HL-60 (cell line): ENCODE results near the gene GXYLT2.

Experiments
- DNase-seq, 2 experiments: peaks; one replicate each; pipeline ENCODE4 v3.0.0-alpha.2; 2010 to 2020; ENCODE audit warnings: low read depth in 1 of 2, low spot score in 1 of 2
- H3K27ac ChIP-seq: fragments of 250-450 bp; sonication (Bioruptor Pico); replicated peaks from 2 replicates; pipeline ENCODE4 v1.5.1; 2020; ENCODE audit warnings: mild to moderate bottlenecking, moderate library complexity
- H3K27me3 ChIP-seq: fragments of 250-450 bp; sonication (Bioruptor Pico); 2 replicates; pipeline ENCODE4 v1.5.1; 2021; ENCODE audit warnings: mild to moderate bottlenecking, moderate library complexity; ENCODE audit not compliant: insufficient read depth, poor library complexity, severe bottlenecking
- H3K4me3 ChIP-seq: replicated peaks from 2 replicates; pipeline ENCODE4 v1.5.1; 2011; ENCODE audit warnings: mild to moderate bottlenecking, control low read depth, low read length; ENCODE audit not compliant: insufficient read depth
- CTCF ChIP-seq: IDR thresholded peaks from one replicate; pipeline ENCODE4 v1.5.1; 2011; ENCODE audit warnings: low read length, control low read depth, inconsistent platforms; ENCODE audit not compliant: insufficient read depth
- GABPA ChIP-seq: IDR thresholded peaks from 2 replicates; pipeline ENCODE4 v1.6.1; 2012; ENCODE audit warnings: low read depth
- POLR2AphosphoS5 ChIP-seq: IDR thresholded peaks from 2 replicates; pipeline ENCODE4 v1.6.1; 2012; ENCODE audit warnings: low read depth
- REST ChIP-seq: IDR thresholded peaks from 2 replicates; pipeline ENCODE4 v1.6.1; 2012; ENCODE audit warnings: low read depth; ENCODE audit not compliant: insufficient replicate concordance
- SPI1 ChIP-seq: IDR thresholded peaks from 2 replicates; pipeline ENCODE4 v1.6.1; 2012; ENCODE audit warnings: low read depth, mild to moderate bottlenecking, borderline replicate concordance

The GXYLT2 gene

DNA sequence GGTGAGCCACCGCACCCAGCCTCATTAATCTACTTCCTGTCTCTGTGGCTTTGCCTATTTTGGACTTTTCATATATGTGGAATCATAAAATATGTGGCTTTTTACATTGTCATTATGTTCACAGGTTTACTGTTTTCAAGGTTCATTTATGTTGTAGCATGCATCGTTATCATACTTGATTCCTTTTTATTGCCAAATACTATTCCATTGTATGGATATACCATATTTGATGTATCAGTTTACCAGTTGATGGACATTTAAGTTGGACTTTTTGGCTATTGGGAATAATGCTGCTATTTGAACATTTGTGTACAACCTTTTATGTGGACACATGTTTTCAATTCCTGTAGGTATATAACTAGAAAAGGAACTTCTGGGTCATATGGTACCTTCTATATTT, 14.0 kb downstream of the GXYLT2 start:
- no peaks in the 10 kb centered on the region for H3K27me3 ChIP-seq
- TF ChIP-seq REST (no peak), SPI1 (no peak), POLR2AphosphoS5 (no peak), GABPA (no peak), CTCF (no peak)
- no peak overlapping the region for H3K4me3 ChIP-seq
- no peak overlapping the region for H3K27ac ChIP-seq
- DNase-seq, result no peak

- Histone ChIP-seq H3K27ac (no peak overlapping the region), H3K4me3 (no peak overlapping the region), H3K27me3 (no peaks in the 10 kb centered on the region)
- DNase-seq, result no peak
- no peak for TF ChIP-seq GABPA
- no peak for TF ChIP-seq REST
- TF ChIP-seq POLR2AphosphoS5, result no peak
- TF ChIP-seq SPI1, result no peak
- TF ChIP-seq CTCF, result no peak
These were observed 15.2 kb downstream of the GXYLT2 start for GRCh38 chr3:72903004-72903403.

DNA sequence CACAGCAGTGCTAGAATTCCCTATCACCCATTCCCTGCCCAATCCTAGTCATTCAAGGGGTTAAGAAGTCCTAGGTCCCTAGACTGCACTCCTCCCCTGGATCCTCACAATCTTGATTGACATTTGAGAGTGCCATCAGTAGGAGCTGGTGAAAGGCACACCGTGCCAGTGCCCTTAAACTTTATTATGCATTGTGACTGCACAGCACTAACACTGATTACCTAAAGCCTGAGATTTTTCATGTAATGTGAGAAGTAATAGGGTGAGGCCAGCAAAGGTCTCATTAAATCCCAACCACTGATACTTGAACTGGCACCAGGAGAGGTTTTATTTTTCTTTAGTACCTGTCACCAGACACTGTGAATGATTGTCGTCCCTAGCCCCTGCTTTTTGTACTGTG, 16.3 kb downstream of the GXYLT2 start:
- no peak overlapping the region for H3K27ac ChIP-seq
- no peak for DNase-seq
- no peak for TF ChIP-seq POLR2AphosphoS5
- TF ChIP-seq GABPA, result no peak
- TF ChIP-seq REST, result no peak
- no peak for TF ChIP-seq SPI1
- no peak for TF ChIP-seq CTCF
- H3K27me3 ChIP-seq, result no peaks in the 10 kb centered on the region
- H3K4me3 ChIP-seq, result no peak overlapping the region
